Measurements from ENCODE around the gene TJAP1.

DNA sequence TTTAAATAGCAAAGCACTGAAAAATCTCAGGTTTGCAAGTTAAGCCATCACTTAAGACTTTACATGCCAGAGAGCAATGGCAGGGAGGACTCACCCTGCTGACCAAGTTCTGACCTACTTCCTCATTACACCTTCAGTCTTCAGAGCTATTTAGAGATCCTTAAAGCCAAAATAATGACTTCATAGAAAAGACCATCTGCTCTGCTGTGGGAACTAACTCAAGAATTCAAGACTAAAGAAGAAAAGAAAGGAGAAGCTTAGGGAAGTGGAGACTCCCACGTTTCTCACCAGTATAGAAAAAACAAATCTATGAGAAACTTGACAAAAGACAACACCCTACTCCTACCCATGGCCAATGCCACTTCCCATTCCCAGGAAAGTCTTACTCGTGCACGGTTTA lies 69.9 kb downstream of the TJAP1 start:
- TF ChIP-seq, protein P1, sequence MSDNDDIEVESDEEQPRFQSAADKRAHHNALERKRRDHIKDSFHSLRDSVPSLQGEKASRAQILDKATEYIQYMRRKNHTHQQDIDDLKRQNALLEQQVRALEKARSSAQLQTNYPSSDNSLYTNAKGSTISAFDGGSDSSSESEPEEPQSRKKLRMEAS (IDR thresholded peaks at IDR 0.05): no peak
- TF ChIP-seq POLR2A (IDR thresholded peaks at IDR 0.05; ENCODE audit: control extremely low read depth in 1 of 2, low read depth in 2 of 2, low read length in 2 of 2) (no peak), EP300 (IDR thresholded peaks at IDR 0.05; ENCODE audit: borderline replicate concordance in 1 of 2, low read depth in 2 of 2, low read length in 2 of 2) (no peak), GTF2F1 (IDR thresholded peaks at IDR 0.05; ENCODE audit: borderline replicate concordance, low read depth, low read length) (no peak), SP4 (IDR thresholded peaks at IDR 0.05; ENCODE audit: low read length) (no peak), RXRA (IDR thresholded peaks at IDR 0.05; ENCODE audit: insufficient read depth, low read depth, low read length) (no peak), RAD21 (IDR thresholded peaks at IDR 0.05 in 1 of 2, conservative IDR thresholded peaks at IDR 0.05 in 1 of 2; ENCODE audit: low read depth in 2 of 2, low read length in 2 of 2) (no peak), FOSL1 (IDR thresholded peaks at IDR 0.05; ENCODE audit: insufficient read depth, low read depth, low read length) (no peak), TCF12 (IDR thresholded peaks at IDR 0.05; ENCODE audit: low read depth, low read length) (no peak)
- TF ChIP-seq, protein P2, sequence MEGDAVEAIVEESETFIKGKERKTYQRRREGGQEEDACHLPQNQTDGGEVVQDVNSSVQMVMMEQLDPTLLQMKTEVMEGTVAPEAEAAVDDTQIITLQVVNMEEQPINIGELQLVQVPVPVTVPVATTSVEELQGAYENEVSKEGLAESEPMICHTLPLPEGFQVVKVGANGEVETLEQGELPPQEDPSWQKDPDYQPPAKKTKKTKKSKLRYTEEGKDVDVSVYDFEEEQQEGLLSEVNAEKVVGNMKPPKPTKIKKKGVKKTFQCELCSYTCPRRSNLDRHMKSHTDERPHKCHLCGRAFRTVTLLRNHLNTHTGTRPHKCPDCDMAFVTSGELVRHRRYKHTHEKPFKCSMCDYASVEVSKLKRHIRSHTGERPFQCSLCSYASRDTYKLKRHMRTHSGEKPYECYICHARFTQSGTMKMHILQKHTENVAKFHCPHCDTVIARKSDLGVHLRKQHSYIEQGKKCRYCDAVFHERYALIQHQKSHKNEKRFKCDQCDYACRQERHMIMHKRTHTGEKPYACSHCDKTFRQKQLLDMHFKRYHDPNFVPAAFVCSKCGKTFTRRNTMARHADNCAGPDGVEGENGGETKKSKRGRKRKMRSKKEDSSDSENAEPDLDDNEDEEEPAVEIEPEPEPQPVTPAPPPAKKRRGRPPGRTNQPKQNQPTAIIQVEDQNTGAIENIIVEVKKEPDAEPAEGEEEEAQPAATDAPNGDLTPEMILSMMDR (IDR thresholded peaks at IDR 0.05; ENCODE audit: control extremely low read depth in 1 of 3, insufficient read depth in 1 of 3, low read depth in 1 of 3, low read length in 3 of 3): no peak

Measured in H1 (cell line).